Endodermal cell (in vitro differentiated cells): ENCODE measurements around the gene SLC8B1. TPM values are rescaled to one million over a fixed set of nuclear protein-coding genes. Genes with fewer than 3 reads are reported as not detected.

Experiments
- DNase-seq: peaks from one replicate; pipeline ENCODE4 v3.0.0-alpha.2; 2017
- H3K27ac ChIP-seq: 2 replicates; pipeline ENCODE4 v1.5.1; 2013; ENCODE audit warnings: mild to moderate bottlenecking, low read depth, low read length, moderate library complexity
- H3K27me3 ChIP-seq: 2 replicates; pipeline ENCODE4 v1.6.1; 2013; ENCODE audit warnings: mild to moderate bottlenecking, low read length, moderate library complexity; ENCODE audit not compliant: insufficient read depth, control insufficient read depth, poor library complexity, severe bottlenecking
- H3K36me3 ChIP-seq: 2 replicates; pipeline ENCODE4 v1.7.0; 2013; ENCODE audit warnings: mild to moderate bottlenecking, low read length, moderate library complexity; ENCODE audit not compliant: control insufficient read depth, insufficient read depth
- H3K4me1 ChIP-seq: one replicate; pipeline ENCODE4 v1.7.0; 2013; ENCODE audit warnings: low read length; ENCODE audit not compliant: control insufficient read depth, insufficient read depth
- H3K4me3 ChIP-seq: 2 replicates; pipeline ENCODE4 v1.5.1; 2013; ENCODE audit warnings: mild to moderate bottlenecking, low read length, moderate library complexity
- H3K9ac ChIP-seq: 2 replicates; pipeline ENCODE4 v1.6.1; 2013; ENCODE audit warnings: mild to moderate bottlenecking, low read length, moderate library complexity; ENCODE audit not compliant: poor library complexity, severe bottlenecking; ENCODE audit errors: extremely low read depth
- H3K9me3 ChIP-seq: 2 replicates; pipeline ENCODE4 v1.6.1; 2013; ENCODE audit warnings: mild to moderate bottlenecking, low read length, moderate library complexity; ENCODE audit not compliant: control insufficient read depth
- H3K27ac Mint-ChIP-seq: 2 replicates; pipeline ENCODE4 v1.8.0; 2020; ENCODE audit warnings: mixed read lengths
- H3K27me3 Mint-ChIP-seq: 2 replicates; pipeline ENCODE4 v1.8.0; 2021; ENCODE audit warnings: mild to moderate bottlenecking, mixed read lengths; ENCODE audit not compliant: insufficient read depth
- H3K36me3 Mint-ChIP-seq: 2 replicates; pipeline ENCODE4 v1.8.0; 2020; ENCODE audit warnings: low read depth, mixed read lengths
- H3K4me1 Mint-ChIP-seq: 2 replicates; pipeline ENCODE4 v1.8.0; 2020; ENCODE audit warnings: mixed read lengths
- H3K4me3 Mint-ChIP-seq: 2 replicates; pipeline ENCODE4 v1.8.0; 2020; ENCODE audit warnings: mild to moderate bottlenecking, moderate library complexity, mixed read lengths
- H3K9me3 Mint-ChIP-seq: 2 replicates; pipeline ENCODE4 v1.8.0; 2020; ENCODE audit warnings: mild to moderate bottlenecking, mixed read lengths
- CTCF ChIP-seq: fragments of 200-600 bp; sonication (generic); conservative IDR thresholded peaks from 2 replicates; pipeline ENCODE4 v1.5.0; 2021; ENCODE audit warnings: antibody characterized with exemption, mild to moderate bottlenecking
- WGBS, 2 experiments: methylation state at CpG; one replicate each; pipeline versions ENCODE4 v1.1.5 to v1.1.7; 2013; ENCODE audit warnings: missing lambda C conversion rate in 2 of 2, mixed read lengths in 1 of 2; ENCODE audit not compliant: insufficient coverage in 1 of 2, insufficient read length in 1 of 2; 5-methylcytosine and 5-hydroxymethylcytosine counted together
- total RNA-seq, 2 donors: library from RNA; stranded (reverse); fragmentation: NEBNext Ultra II Directional in 1 of 2; extraction: Animal tissue kit (Norgen Biotek cat#: 25700) in 1 of 2; gene quantifications; 2 replicates in 1 of 2; 3 replicates in 1 of 2; pipeline ENCODE4 v1.2.1, GENCODE V29; 2021

The SLC8B1 gene
- total RNA-seq, 2 donors from 2014 or later: 6.9 to 9.1 TPM

DNA sequence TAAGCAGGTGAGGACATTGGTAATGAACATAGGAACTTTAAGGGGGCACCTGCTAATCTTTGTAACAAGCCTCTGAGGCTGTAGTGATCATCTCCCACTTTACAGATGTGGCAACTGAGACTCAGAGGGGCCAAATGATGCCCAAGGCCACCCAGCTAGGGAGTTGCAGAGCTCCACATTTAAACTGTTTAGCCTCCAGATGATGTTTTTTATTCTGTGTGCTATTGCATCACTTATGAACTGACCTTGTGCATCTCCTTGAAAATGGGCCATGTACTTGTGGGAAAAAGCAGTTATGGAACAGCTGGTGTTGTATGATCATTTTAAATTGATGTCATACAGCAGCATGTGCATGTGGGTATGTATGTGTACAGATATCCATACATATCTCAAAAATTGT, 72.2 kb downstream of the SLC8B1 start:
- H3K36me3 ChIP-seq: no peaks in the 10 kb centered on the region
- H3K4me3 ChIP-seq: no peak overlapping the region
- no peaks in the 10 kb centered on the region for H3K9me3 ChIP-seq
- H3K27ac ChIP-seq: no peak overlapping the region
- no peak for TF ChIP-seq CTCF
- H3K4me1 Mint-ChIP-seq: peaks cover 16% of the 10 kb centered on the region
- DNase-seq: no peak
- no peak overlapping the region for H3K4me3 Mint-ChIP-seq
- peaks cover 5% of the 10 kb centered on the region for H3K27me3 Mint-ChIP-seq
- peaks cover 6% of the 10 kb centered on the region for H3K4me1 ChIP-seq
- H3K9ac ChIP-seq: no peak overlapping the region
- peaks cover 21% of the 10 kb centered on the region for H3K27me3 ChIP-seq
- no peak overlapping the region for H3K27ac Mint-ChIP-seq
- peaks cover 11% of the 10 kb centered on the region for H3K36me3 Mint-ChIP-seq
- H3K9me3 Mint-ChIP-seq: peaks cover 1% of the 10 kb centered on the region

GRCh38 chr12:113261847-113262470, 73.0 kb downstream of the SLC8B1 start:
- Histone ChIP-seq H3K4me3 (no peak overlapping the region), H3K4me1 (peaks cover 6% of the 10 kb centered on the region), H3K9me3 (peaks cover 7% of the 10 kb centered on the region), H3K27ac (no peak overlapping the region), H3K27me3 (peaks cover 28% of the 10 kb centered on the region), H3K36me3 (no peaks in the 10 kb centered on the region), H3K9ac (no peak overlapping the region)
- Mint-ChIP-seq H3K4me3 (no peak overlapping the region), H3K27me3 (peaks cover 11% of the 10 kb centered on the region), H3K36me3 (peaks cover 9% of the 10 kb centered on the region), H3K27ac (no peak overlapping the region), H3K9me3 (peaks cover 5% of the 10 kb centered on the region), H3K4me1 (peaks cover 16% of the 10 kb centered on the region)
- no peak for TF ChIP-seq CTCF
- WGBS, 2 experiments: 91 to 98% methylated on average over 5 to 6 of the region's 6 CpGs
- no peak for DNase-seq

DNA sequence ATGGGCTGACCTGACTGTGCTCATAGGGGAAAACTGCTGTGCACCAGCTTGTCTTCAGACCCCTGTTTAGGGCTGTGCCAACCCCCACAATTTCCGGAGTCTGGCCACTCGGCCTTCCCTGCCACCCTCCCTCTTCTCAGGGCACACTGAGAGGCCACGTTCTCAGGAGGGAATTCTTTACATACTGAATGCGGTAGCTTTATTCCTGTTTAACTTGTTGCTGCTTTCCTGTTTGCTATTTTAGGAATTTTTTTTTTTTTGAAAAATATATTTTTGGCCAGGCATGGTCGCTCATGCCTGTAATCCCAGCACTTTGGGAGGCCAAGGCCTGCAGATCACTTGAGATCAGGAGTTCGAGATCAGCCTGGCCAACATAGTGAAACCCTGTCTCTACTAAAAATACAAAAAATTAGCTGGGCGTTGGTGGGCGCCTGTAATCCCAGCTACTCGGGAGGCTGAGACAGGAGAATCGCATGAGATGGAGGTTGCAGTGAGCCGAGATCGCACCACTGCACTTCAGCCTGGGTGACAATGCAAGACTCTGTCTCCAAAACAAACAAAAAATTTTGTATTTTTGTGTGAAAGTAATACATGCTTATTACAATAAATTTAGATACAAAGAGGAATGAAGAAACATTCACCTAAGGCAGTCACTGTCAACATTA, 74.1 kb downstream of the SLC8B1 start:
- no peak overlapping the region for H3K27ac ChIP-seq
- DNase-seq: no peak
- H3K36me3 ChIP-seq: no peaks in the 10 kb centered on the region
- no peak overlapping the region for H3K9ac ChIP-seq
- H3K27me3 ChIP-seq: peaks cover 40% of the 10 kb centered on the region
- H3K4me3 Mint-ChIP-seq: no peak overlapping the region
- peaks cover 12% of the 10 kb centered on the region for H3K9me3 ChIP-seq
- WGBS, 2 experiments: 88 to 89% methylated on average over 7 to 12 of the region's 12 CpGs
- peaks cover 23% of the 10 kb centered on the region for H3K27me3 Mint-ChIP-seq
- no peak for TF ChIP-seq CTCF
- peaks cover 7% of the 10 kb centered on the region for H3K36me3 Mint-ChIP-seq
- peaks cover 16% of the 10 kb centered on the region for H3K4me1 Mint-ChIP-seq
- H3K4me3 ChIP-seq: no peak overlapping the region
- H3K27ac Mint-ChIP-seq: no peak overlapping the region
- H3K9me3 Mint-ChIP-seq: peaks cover 8% of the 10 kb centered on the region
- H3K4me1 ChIP-seq: peaks cover 6% of the 10 kb centered on the region
